ENCODE measurements around the gene MYEOV. TPM values are rescaled to one million over a fixed set of nuclear protein-coding genes. Genes with fewer than 3 reads are reported as not detected.

MYEOV gene
- total and polyA plus RNA-seq, 9 donors, result 0.12 to 0.79 (median 0.53) TPM; not detected in 3

- Histone ChIP-seq H3K4me3 (no peak overlapping the region), H3K9me3 (no peaks in the 10 kb centered on the region), H3K36me3 (no peaks in the 10 kb centered on the region), H3K27ac (no peak overlapping the region), H3K27me3 (no peaks in the 10 kb centered on the region), H3K4me1 (ENCODE audit: insufficient read depth) (no peaks in the 10 kb centered on the region)
- TF ChIP-seq EP300 (IDR thresholded peaks at IDR 0.05), result no peak
- TF ChIP-seq POLR2A (IDR thresholded peaks at IDR 0.05), result no peak
- no peak for TF ChIP-seq CTCF (IDR thresholded peaks at IDR 0.05)
- DNase-seq, result no peak
- WGBS, 3 donors, result 78 to 89% (median 85%) methylated on average over 7 of the region's 7 CpGs
- intact Hi-C loops (cut with DNase I), result no loop called here
These were observed 23.0 kb upstream of the MYEOV start for GRCh38 chr11:69270941-69271340.

DNA sequence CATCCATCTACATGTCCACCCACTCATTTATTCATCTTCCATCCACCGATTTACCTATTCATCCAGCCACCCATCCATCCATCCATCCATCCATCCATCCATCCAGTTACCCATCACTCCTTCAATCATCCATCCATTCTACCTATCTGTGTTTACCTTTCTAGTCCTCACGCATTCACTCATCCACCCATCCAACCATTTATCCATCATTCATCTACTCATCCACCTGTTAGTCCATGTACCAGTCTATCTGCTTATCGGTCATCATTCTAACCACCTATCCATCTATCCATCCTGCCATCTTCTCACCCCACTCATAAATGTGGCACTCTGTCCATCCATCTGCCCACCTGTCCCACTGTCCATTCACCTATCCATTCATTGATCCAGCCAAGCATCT is 21.9 kb upstream of the MYEOV start:
- 90 to 96% (median 93%) methylated on average over 3 of the region's 3 CpGs for WGBS, 3 donors
- intact Hi-C loops (cut with DNase I), result no loop called here
- no peak for DNase-seq
- no peak overlapping the region for H3K4me3 ChIP-seq
- H3K36me3 ChIP-seq, result no peaks in the 10 kb centered on the region
- no peak overlapping the region for H3K27ac ChIP-seq
- no peaks in the 10 kb centered on the region for H3K9me3 ChIP-seq
- H3K4me1 ChIP-seq (ENCODE audit: insufficient read depth), result no peaks in the 10 kb centered on the region
- H3K27me3 ChIP-seq, result no peaks in the 10 kb centered on the region
- TF ChIP-seq POLR2A (IDR thresholded peaks at IDR 0.05) (no peak), CTCF (IDR thresholded peaks at IDR 0.05) (no peak), EP300 (IDR thresholded peaks at IDR 0.05) (no peak)

DNA sequence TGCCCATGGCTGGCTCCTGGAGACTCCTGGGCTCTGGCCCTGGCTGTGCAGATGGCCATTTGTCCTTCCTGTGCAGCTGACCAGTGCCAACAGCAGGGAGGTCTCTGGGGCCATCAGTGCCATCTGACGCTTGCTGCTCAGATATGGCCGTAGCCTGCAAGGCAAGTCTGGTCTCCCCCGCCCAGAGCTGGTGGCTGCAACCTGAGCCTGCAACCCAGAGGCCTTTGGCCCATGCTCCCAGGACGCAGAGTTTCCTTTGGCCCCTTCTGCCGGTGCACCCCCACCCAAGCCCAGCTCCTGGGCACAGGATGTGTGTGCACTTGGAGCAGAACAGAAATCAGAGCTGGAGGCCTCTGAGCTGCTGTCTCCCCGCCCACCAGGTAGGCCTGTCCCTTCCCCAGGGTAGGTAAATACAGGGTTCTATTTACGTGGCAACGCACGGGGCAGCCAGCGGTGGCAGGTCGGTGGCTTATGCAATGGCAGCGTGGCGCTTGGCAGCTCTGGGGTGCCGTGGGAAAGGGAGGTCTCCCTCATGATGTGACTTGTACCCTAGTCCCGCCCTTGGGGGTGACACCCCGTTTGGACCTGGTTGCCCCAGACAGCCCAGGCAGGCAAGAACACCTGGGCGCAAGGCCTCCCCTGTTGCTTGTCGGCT is 21.0 kb upstream of the MYEOV start:
- whole genome bisulfite sequencing, 3 donors, result 84 to 91% (median 85%) methylated on average over 18 of the region's 18 CpGs
- TF ChIP-seq CTCF (IDR thresholded peaks at IDR 0.05), result no peak
- no peak for TF ChIP-seq POLR2A (IDR thresholded peaks at IDR 0.05)
- no peak for TF ChIP-seq EP300 (IDR thresholded peaks at IDR 0.05)

GRCh38 chr11:69273571-69273970 is 20.4 kb upstream of the MYEOV start:
- WGBS, 3 donors, result 85 to 90% (median 89%) methylated on average over 6 of the region's 6 CpGs
- H3K27ac ChIP-seq, result no peak overlapping the region
- intact Hi-C loops (cut with DNase I), result no loop called here
- no peak for DNase-seq
- H3K9me3 ChIP-seq, result no peaks in the 10 kb centered on the region
- TF ChIP-seq POLR2A (IDR thresholded peaks at IDR 0.05) (no peak), EP300 (IDR thresholded peaks at IDR 0.05) (no peak), CTCF (IDR thresholded peaks at IDR 0.05) (no peak)
- no peaks in the 10 kb centered on the region for H3K4me1 ChIP-seq (ENCODE audit: insufficient read depth)
- no peak overlapping the region for H3K4me3 ChIP-seq
- H3K27me3 ChIP-seq, result no peaks in the 10 kb centered on the region
- H3K36me3 ChIP-seq, result no peaks in the 10 kb centered on the region

More for the DNA sequence above, 21.0 kb upstream of the MYEOV start:
- Histone ChIP-seq H3K27ac (no peak overlapping the region), H3K4me3 (no peak overlapping the region), H3K36me3 (no peaks in the 10 kb centered on the region), H3K9me3 (no peaks in the 10 kb centered on the region), H3K4me1 (ENCODE audit: insufficient read depth) (no peaks in the 10 kb centered on the region), H3K27me3 (no peaks in the 10 kb centered on the region)
- DNase-seq, result no peak
- intact Hi-C loops (cut with DNase I), result no loop called here
